ENCODE measurements around the gene EHD4.

The EHD4 gene

GRCh38 chr15:41980654-41981323 lies 8.4 kb upstream of the EHD4 start:
- no peak for DNase-seq (ENCODE audit: low read depth in 2 of 2)

- no peak for DNase-seq (ENCODE audit: low read depth in 2 of 2)
These were observed 7.3 kb upstream of the EHD4 start for GRCh38 chr15:41979493-41980266.

DNA sequence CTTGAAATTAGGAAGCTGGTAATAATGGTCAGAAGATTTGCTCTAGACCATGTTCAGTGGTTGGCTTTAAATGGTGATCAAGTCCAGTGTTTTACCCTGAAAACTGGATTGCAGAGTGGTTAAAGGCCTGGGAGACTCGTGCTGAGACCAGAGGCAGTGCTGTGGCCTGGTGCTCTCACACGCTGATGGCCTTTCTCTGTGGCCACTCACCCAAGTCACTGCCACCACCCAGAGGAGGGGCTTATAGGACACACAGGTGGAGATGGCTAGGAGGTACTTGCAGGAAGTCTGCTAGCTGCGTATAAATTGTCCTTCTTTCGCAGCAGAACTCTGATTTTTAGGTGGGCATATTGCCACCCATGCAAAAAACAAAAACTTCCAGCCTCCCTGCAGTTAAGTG lies 6.2 kb upstream of the EHD4 start:
- no peak for DNase-seq (ENCODE audit: low read depth in 2 of 2)

GRCh38 chr15:41977757-41978383 lies 5.5 kb upstream of the EHD4 start:
- DNase-seq (ENCODE audit: low read depth in 2 of 2), result no peak

GRCh38 chr15:41975669-41976068 lies 3.3 kb upstream of the EHD4 start:
- no peak for DNase-seq (ENCODE audit: low read depth in 2 of 2)

- DNase-seq (ENCODE audit: low read depth in 2 of 2), result no peak
These were observed 1.7 kb upstream of the EHD4 start for GRCh38 chr15:41974041-41974440.

DNA sequence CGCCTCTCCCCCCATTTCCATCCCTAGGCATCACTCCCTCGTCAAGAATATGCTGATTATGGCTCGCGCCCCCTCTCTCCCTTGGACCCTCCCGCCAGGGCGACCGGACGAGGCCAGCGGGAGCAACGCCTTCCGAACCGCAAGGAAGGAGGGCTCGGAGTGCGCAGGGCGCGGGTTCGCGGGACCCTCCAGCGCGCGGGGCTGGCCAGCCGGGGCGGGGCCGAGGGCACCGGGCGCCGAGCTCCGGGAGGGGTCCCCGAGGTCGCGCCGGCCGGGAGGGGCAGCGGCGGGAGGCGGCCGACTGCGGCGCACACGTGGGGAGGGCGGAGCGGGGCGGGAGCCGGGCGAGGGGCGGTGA lies 483 bp downstream of the EHD4 start:
- DNase-seq (ENCODE audit: low read depth in 2 of 2), result no peak

- DNase-seq (ENCODE audit: low read depth in 2 of 2), result peak; percentile 44 to 46
These were observed 1.1 kb downstream of the EHD4 start for GRCh38 chr15:41971089-41971894.

DNA sequence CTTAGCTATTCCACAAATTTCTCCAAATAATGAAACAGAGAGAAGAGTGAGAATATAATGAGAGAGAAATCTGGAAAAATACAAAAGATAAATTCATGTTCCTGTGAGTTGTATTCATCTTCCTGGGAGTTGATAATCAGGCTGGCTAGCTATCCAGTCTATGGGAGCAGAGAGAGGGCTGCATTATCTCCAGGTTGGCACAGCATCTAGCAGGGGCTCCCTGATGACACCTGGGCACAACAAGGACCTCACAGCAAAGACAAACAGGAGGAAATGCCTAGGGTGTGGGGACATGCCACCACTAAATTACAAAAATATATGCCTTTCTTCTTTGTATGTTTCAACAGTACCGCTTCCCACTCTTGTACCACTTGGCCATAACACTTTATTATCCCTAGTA lies 1.9 kb downstream of the EHD4 start:
- DNase-seq (ENCODE audit: low read depth in 2 of 2), result no peak

GRCh38 chr15:41969851-41970431 lies 2.4 kb downstream of the EHD4 start:
- DNase-seq (ENCODE audit: low read depth in 2 of 2), result no peak

GRCh38 chr15:41968701-41969100 lies 3.7 kb downstream of the EHD4 start:
- DNase-seq (ENCODE audit: low read depth in 2 of 2), result no peak

- DNase-seq (ENCODE audit: low read depth in 2 of 2), result no peak
These were observed 4.7 kb downstream of the EHD4 start for GRCh38 chr15:41967506-41968206.

DNA sequence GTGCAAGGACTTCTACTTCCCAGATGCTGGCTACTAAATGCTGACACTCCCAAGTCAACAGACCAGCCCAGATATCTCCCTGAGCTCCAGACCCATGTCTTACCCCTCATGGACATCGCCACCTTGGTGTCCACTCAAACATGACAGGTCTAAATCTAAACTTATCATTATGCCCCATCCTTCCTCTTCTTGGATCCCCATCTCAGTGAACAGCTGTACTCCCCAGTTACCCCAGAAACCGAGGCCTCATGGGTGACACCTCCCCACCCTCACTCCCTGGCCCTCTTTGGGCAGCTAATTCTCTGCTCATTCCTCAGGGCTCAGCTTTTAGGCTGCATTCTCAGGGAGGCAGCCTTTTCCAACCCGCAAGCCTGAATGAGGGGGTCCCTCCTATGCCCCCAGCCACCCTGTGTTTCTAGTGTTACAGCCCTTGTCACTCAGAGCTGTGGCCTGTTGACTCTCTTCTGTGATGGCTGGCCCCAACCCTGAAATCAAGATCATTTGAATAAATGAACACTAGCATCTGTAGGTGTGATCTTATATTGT lies 5.4 kb downstream of the EHD4 start:
- no peak for DNase-seq (ENCODE audit: low read depth in 2 of 2)

DNA sequence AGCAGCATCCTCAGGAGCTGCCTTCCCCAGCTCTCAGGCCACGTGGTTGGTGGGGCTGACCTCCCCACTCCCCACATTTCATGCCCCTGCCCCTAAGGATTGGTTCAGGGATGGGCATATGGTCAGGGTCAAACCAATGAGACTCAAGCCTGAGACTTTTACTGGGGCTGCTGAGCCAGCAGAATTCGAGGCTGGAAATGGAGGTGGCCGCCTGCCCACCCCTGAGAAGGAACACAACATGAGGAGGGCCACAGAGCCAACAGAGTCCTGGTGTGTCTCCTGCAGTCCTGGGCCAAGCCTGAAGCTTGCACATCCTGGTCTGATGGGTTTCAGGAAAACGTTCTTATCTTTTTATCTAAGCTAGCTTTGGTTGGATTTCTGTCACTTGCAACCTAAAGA lies 5.9 kb downstream of the EHD4 start:
- no peak for DNase-seq (ENCODE audit: low read depth in 2 of 2)

GRCh38 chr15:41965441-41966413 lies 6.6 kb downstream of the EHD4 start:
- no peak for DNase-seq (ENCODE audit: low read depth in 2 of 2)

DNA sequence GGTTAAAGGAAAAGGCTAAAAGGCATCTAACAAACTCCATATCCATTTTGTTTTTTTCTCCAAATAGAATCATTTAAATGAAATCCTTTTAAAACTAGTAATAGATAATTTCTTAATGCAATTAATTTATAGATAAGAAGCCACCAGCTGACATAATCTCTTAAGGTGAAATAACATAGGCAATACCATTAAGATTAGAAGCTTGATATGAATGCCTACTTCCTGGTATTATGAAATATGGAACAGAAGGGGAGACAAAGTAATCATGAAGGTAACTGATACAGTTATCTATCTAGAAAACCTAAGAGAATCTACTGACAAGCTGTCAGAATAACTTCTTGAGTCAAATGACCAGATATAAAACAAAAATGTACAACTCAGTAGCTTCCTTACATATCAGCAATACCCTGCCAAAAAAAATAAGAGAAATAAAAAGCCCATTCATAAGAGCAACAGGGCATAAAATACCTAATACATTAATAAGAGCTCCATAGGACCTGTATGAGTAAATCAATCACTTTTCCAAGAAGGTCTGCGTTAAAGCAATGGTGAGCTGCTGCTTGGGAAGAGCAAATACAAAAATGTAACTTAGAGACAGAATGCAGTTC lies 10.7 kb downstream of the EHD4 start:
- no peak for DNase-seq (ENCODE audit: low read depth in 2 of 2)

DNA sequence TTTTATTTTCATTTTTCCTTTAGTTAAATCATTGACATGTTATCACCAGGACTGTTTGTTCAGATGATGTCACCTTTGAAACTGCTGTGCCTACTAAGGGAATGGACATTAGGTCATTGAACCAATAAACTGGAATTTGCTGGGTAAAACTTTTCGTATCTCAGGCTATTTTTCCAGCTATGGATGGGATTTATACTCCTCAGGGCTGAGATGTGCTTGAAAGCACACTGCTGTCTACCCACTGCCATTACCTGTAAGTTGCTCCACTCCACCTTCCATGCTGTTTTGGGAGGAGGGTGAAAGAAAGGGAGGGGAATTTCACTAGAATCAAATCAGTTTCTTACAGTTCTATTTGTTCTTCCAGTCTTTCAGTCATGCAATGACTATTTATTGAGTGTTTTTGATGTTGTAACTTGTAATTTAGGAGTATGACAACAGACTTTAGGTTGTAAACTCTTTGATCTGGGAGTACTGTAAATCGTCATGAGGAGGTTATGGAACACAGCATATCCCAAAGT lies 11.3 kb downstream of the EHD4 start:
- DNase-seq (ENCODE audit: low read depth in 2 of 2), result no peak

- DNase-seq (ENCODE audit: low read depth in 2 of 2), result no peak
These were observed 14.3 kb downstream of the EHD4 start for GRCh38 chr15:41958002-41958420.

Data from stimulated activated CD4-positive, alpha-beta T cell treated with anti-CD3 and anti-CD28 coated beads, Interleukin-1b, Interleukin-23, amount 100 ng/mL, for 1 hour (primary cell).